NB4 (cell line): ENCODE results near the gene MRPL21.

Experiments
- DNase-seq: peaks from one replicate; pipeline ENCODE4 v3.0.0; 2010; ENCODE audit warnings: low read depth
- H3K4me3 ChIP-seq: one replicate; pipeline ENCODE4 v1.5.1; 2011; ENCODE audit warnings: mild to moderate bottlenecking, low read depth, low read length, moderate library complexity
- CTCF ChIP-seq: IDR thresholded peaks from one replicate; pipeline ENCODE4 v1.5.1; 2012; ENCODE audit warnings: low read depth, low read length
- MAX ChIP-seq: IDR thresholded peaks from 2 replicates; pipeline ENCODE4 v1.6.1; 2011; ENCODE audit warnings: low read depth, low read length
- MYC ChIP-seq: IDR thresholded peaks from 2 replicates; pipeline ENCODE4 v1.6.1; 2011; ENCODE audit warnings: low read depth, low read length
- POLR2A ChIP-seq: IDR thresholded peaks from 2 replicates; pipeline ENCODE4 v1.6.1; 2011; ENCODE audit warnings: mild to moderate bottlenecking; ENCODE audit not compliant: insufficient read length; ENCODE audit errors: extremely low read depth

Gene MRPL21

GRCh38 chr11:68928136-68928880 is 24.7 kb upstream of the MRPL21 start:
- H3K4me3 ChIP-seq, result no peak overlapping the region
- TF ChIP-seq MYC, result no peak
- DNase-seq, result no peak

- DNase-seq, result peak; percentile 53
- no peak overlapping the region for H3K4me3 ChIP-seq
- TF ChIP-seq MAX (no peak), MYC (no peak), CTCF (no peak), POLR2A (no peak)
Measured at GRCh38 chr11:68927280-68928135, 23.9 kb upstream of the MRPL21 start.

DNA sequence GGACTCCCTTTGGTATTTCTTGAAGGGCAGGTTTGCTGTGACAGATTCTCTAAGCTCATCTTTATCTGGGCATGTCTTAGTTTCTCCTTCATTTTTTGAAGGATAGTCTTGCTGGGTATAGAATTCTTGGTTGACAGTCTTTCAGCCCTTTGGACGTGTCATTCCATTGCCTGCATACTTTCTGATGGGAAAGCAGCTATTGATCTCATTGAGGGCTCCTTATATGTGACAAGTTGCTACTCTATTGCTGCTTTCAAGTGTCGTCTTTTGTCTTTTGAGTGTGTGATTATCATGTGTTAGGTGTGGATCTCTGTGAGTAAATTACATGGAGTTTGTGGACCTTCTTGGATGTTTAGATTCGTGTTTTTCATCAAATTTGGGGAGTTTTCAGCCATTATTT is 22.0 kb upstream of the MRPL21 start:
- no peak for DNase-seq
- H3K4me3 ChIP-seq, result no peak overlapping the region

DNA sequence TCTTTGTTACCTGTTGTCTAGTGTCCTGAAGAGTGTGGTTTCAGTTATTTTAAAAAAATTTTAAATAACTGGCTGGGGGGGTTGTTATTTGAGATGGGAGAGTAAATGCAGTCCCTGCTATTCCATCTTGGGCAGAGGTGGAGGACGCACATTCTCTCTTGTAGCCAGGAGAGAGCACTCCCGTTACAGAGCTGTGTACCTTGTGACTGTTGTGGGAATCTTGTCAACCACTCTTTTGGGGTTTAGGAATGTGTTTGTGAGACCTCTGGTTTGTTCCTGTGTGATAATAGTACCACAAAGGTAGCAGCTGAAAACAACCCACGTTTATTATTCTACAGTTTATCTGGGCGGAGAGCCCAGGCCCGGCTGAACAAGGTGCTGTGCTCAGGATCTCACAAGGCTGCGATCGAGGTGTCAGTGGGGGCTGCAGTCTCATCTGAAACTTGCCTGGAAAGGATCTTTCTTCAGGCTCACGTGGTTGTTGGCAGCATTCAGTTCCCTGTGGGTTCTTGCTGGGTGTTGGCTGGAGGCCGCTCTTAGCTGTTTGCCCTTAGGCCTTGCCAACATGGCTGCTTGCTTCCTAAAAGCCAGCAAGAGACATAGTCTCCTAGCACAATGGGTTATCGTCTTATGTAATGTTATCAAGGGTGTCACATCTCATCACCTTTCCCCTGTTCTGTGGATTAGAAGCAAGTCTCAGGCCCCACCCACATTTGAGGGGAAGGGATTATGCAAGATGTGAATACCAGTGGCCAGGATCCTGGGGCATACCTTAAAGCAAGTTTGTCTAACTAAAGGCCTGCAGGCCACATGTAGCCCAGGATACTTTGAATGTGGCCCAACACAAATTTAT is 20.7 kb upstream of the MRPL21 start:
- TF ChIP-seq POLR2A (no peak), CTCF (no peak), MAX (no peak), MYC (no peak)
- DNase-seq, result no peak
- H3K4me3 ChIP-seq, result no peak overlapping the region

More for the DNA sequence above, 22.0 kb upstream of the MRPL21 start:
- TF ChIP-seq POLR2A, result no peak
- no peak for TF ChIP-seq MAX
- TF ChIP-seq MYC, result no peak
- no peak for TF ChIP-seq CTCF

DNA sequence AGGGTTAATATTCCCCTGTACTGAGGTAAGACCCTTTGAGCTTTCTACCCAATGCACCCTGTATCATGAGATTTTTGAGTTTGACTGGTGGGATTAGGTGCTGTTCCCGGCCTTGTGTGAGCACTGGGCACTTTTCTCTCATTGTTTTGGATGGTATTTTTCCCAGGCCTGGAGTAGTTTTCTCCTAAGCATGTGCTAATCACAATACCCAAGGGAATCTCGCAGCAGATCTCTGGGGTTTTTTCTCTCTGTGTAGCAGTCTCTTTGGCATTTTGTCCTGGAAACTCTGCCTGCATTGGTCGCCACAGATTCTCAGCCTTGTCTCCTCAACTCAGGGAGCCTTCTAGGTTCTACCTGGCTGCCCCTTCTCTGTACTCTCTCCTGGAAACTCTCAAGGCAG is 20.0 kb upstream of the MRPL21 start:
- no peak for TF ChIP-seq POLR2A
- TF ChIP-seq MYC, result no peak
- no peak for TF ChIP-seq CTCF
- no peak for TF ChIP-seq MAX
- DNase-seq, result no peak
- no peak overlapping the region for H3K4me3 ChIP-seq
